ENCODE results near the gene NWD2.

Gene NWD2

DNA sequence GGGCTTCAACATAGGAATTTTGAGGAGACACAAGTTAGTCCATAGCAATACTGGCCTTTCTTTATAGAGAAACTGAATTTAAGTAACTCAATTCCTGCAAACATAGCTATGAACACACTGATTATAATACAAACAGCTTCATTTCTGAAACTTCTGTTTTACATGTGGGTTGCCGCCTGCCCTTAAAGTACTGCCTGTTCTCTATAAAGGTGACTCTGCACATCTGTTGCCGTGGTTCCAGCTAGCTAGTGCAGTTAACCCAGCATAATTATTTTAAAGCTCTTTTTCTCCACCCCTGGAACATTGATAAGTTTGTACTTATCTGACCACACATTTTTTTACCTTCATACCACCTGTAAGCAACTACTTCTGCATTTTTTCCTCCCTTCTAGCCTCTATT lies 177.6 kb downstream of the NWD2 start:
- no peak for DNase-seq (ENCODE audit: low read depth in 1 of 2, low spot score in 1 of 2)
- no peak for TF ChIP-seq SPI1 (IDR thresholded peaks at IDR 0.05; ENCODE audit: borderline replicate concordance, low read depth)
- TF ChIP-seq GABPA (IDR thresholded peaks at IDR 0.05; ENCODE audit: low read depth) = no peak
- TF ChIP-seq, protein P1, sequence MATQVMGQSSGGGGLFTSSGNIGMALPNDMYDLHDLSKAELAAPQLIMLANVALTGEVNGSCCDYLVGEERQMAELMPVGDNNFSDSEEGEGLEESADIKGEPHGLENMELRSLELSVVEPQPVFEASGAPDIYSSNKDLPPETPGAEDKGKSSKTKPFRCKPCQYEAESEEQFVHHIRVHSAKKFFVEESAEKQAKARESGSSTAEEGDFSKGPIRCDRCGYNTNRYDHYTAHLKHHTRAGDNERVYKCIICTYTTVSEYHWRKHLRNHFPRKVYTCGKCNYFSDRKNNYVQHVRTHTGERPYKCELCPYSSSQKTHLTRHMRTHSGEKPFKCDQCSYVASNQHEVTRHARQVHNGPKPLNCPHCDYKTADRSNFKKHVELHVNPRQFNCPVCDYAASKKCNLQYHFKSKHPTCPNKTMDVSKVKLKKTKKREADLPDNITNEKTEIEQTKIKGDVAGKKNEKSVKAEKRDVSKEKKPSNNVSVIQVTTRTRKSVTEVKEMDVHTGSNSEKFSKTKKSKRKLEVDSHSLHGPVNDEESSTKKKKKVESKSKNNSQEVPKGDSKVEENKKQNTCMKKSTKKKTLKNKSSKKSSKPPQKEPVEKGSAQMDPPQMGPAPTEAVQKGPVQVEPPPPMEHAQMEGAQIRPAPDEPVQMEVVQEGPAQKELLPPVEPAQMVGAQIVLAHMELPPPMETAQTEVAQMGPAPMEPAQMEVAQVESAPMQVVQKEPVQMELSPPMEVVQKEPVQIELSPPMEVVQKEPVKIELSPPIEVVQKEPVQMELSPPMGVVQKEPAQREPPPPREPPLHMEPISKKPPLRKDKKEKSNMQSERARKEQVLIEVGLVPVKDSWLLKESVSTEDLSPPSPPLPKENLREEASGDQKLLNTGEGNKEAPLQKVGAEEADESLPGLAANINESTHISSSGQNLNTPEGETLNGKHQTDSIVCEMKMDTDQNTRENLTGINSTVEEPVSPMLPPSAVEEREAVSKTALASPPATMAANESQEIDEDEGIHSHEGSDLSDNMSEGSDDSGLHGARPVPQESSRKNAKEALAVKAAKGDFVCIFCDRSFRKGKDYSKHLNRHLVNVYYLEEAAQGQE (IDR thresholded peaks at IDR 0.05; ENCODE audit: insufficient replicate concordance, low read depth) = no peak
- TF ChIP-seq, protein P2, sequence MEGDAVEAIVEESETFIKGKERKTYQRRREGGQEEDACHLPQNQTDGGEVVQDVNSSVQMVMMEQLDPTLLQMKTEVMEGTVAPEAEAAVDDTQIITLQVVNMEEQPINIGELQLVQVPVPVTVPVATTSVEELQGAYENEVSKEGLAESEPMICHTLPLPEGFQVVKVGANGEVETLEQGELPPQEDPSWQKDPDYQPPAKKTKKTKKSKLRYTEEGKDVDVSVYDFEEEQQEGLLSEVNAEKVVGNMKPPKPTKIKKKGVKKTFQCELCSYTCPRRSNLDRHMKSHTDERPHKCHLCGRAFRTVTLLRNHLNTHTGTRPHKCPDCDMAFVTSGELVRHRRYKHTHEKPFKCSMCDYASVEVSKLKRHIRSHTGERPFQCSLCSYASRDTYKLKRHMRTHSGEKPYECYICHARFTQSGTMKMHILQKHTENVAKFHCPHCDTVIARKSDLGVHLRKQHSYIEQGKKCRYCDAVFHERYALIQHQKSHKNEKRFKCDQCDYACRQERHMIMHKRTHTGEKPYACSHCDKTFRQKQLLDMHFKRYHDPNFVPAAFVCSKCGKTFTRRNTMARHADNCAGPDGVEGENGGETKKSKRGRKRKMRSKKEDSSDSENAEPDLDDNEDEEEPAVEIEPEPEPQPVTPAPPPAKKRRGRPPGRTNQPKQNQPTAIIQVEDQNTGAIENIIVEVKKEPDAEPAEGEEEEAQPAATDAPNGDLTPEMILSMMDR (IDR thresholded peaks at IDR 0.05; ENCODE audit: insufficient read depth, low read length) = no peak
- no peak for TF ChIP-seq POLR2AphosphoS5 (IDR thresholded peaks at IDR 0.05; ENCODE audit: low read depth)
- Histone ChIP-seq H3K27me3 (ENCODE audit: insufficient read depth, poor library complexity, severe bottlenecking) (peaks cover 2% of the 10 kb centered on the region), H3K4me3 (replicated peaks; ENCODE audit: insufficient read depth, low read length) (no peak overlapping the region), H3K27ac (replicated peaks) (no peak overlapping the region)

DNA sequence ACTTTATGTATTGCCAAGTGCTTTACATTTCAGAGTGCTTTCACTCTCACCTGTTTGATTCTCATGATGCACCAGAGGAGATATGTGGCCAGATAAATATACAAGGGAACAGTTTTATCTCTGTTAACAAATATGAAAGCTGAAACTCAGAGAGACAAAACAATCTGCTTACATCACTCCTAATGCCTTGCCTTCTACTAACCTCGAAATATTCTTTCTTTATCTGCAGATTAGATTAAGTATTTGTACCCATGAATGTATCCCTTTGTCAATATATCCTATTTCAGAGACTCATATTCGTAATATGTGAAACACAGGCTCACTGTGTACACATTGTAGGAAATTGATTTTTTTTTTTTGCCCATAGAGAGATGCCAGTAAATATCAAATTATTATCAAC lies 178.1 kb downstream of the NWD2 start:
- Histone ChIP-seq H3K27ac (replicated peaks) (no peak overlapping the region), H3K27me3 (ENCODE audit: insufficient read depth, poor library complexity, severe bottlenecking) (peaks cover 2% of the 10 kb centered on the region), H3K4me3 (replicated peaks; ENCODE audit: insufficient read depth, low read length) (no peak overlapping the region)
- no peak for DNase-seq (ENCODE audit: low read depth in 1 of 2, low spot score in 1 of 2)
- no peak for TF ChIP-seq SPI1 (IDR thresholded peaks at IDR 0.05; ENCODE audit: borderline replicate concordance, low read depth)
- TF ChIP-seq, protein P1 (IDR thresholded peaks at IDR 0.05; ENCODE audit: insufficient replicate concordance, low read depth) = no peak
- no peak for TF ChIP-seq POLR2AphosphoS5 (IDR thresholded peaks at IDR 0.05; ENCODE audit: low read depth)
- TF ChIP-seq, protein P2 (IDR thresholded peaks at IDR 0.05; ENCODE audit: insufficient read depth, low read length) = no peak
- TF ChIP-seq GABPA (IDR thresholded peaks at IDR 0.05; ENCODE audit: low read depth) = no peak

DNA sequence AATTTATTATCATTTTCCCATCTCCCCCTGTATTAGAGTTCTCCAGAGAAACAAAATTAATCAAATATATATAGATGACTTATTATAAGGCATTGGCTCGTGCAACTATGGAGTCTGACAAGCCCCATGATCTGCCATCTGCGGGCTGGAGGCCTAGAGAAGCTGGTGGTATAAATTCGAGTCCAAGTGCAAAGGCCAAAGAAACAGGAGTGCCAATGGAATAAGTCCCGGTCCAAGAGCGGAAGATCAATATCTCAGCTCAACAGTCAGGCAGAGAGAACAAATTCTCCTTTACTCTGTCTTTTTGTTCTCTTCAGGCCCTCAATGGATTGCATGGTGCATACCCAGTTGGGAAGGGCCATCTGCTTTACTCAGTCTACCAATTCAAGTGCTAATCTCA lies 178.8 kb downstream of the NWD2 start:
- Histone ChIP-seq H3K27ac (replicated peaks) (no peak overlapping the region), H3K27me3 (ENCODE audit: insufficient read depth, poor library complexity, severe bottlenecking) (peaks cover 2% of the 10 kb centered on the region), H3K4me3 (replicated peaks; ENCODE audit: insufficient read depth, low read length) (no peak overlapping the region)
- DNase-seq (ENCODE audit: low read depth in 1 of 2, low spot score in 1 of 2) = no peak
- TF ChIP-seq SPI1 (IDR thresholded peaks at IDR 0.05; ENCODE audit: borderline replicate concordance, low read depth) (no peak), GABPA (IDR thresholded peaks at IDR 0.05; ENCODE audit: low read depth) (no peak), POLR2AphosphoS5 (IDR thresholded peaks at IDR 0.05; ENCODE audit: low read depth) (no peak)
- TF ChIP-seq, protein P1 (IDR thresholded peaks at IDR 0.05; ENCODE audit: insufficient replicate concordance, low read depth) = no peak
- TF ChIP-seq, protein P2 (IDR thresholded peaks at IDR 0.05; ENCODE audit: insufficient read depth, low read length) = no peak
